Measurements from ENCODE around the gene RBL1. TPM values are rescaled to one million over a fixed set of nuclear protein-coding genes. Genes with fewer than 3 reads are reported as not detected.
"Not testable (repeated sequence)": the region's sequence is repeated elsewhere in the genome, so short reads cannot be mapped to it uniquely, and the experiment has no call there.

Gene RBL1
- total and polyA plus RNA-seq, 7 donors = 0.60 to 7.9 (median 3.6) TPM

GRCh38 chr20:37071481-37071911 lies 24.3 kb downstream of the RBL1 start:
- H3K4me1 ChIP-seq = peaks cover 0 to 7% (median 2%) of the 10 kb centered on the region in 4 donors
- no peak for DNase-seq
- H3K9me3 ChIP-seq = no peaks in the 10 kb centered on the region
- WGBS, 2 donors = 71 to 87% methylated on average over 4 of the region's 4 CpGs
- H3K36me3 ChIP-seq = peaks cover 0 to under 1% (median under 1%) of the 10 kb centered on the region in 4 donors
- intact Hi-C loops (cut with DNase I) = no loop called here
- H3K27ac ChIP-seq = no peak overlapping the region
- H3K4me3 ChIP-seq = no peak overlapping the region
- no peak for TF ChIP-seq POLR2A (IDR thresholded peaks at IDR 0.05)
- TF ChIP-seq POLR2AphosphoS5 (IDR thresholded peaks at IDR 0.05) = no peak
- TF ChIP-seq EP300 (IDR thresholded peaks at IDR 0.05) = no peak
- TF ChIP-seq, protein P1, sequence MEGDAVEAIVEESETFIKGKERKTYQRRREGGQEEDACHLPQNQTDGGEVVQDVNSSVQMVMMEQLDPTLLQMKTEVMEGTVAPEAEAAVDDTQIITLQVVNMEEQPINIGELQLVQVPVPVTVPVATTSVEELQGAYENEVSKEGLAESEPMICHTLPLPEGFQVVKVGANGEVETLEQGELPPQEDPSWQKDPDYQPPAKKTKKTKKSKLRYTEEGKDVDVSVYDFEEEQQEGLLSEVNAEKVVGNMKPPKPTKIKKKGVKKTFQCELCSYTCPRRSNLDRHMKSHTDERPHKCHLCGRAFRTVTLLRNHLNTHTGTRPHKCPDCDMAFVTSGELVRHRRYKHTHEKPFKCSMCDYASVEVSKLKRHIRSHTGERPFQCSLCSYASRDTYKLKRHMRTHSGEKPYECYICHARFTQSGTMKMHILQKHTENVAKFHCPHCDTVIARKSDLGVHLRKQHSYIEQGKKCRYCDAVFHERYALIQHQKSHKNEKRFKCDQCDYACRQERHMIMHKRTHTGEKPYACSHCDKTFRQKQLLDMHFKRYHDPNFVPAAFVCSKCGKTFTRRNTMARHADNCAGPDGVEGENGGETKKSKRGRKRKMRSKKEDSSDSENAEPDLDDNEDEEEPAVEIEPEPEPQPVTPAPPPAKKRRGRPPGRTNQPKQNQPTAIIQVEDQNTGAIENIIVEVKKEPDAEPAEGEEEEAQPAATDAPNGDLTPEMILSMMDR (IDR thresholded peaks at IDR 0.05) = no peak
- no peaks in the 10 kb centered on the region for H3K27me3 ChIP-seq

- H3K4me1 ChIP-seq; intact Hi-C loops (cut with DNase I); H3K27me3 ChIP-seq; H3K27ac ChIP-seq; DNase-seq; H3K9me3 ChIP-seq; H3K4me3 ChIP-seq: not testable (repeated sequence)
- peaks cover 0 to 17% (median 3%) of the 10 kb centered on the region in 4 donors for H3K36me3 ChIP-seq
- WGBS, 2 donors = 95% methylated on average over 18 to 21 of the region's 25 CpGs
Observed at GRCh38 chr20:37069563-37069962, 26.2 kb downstream of the RBL1 start.

GRCh38 chr20:37066168-37066567 lies 29.6 kb downstream of the RBL1 start:
- TF ChIP-seq POLR2AphosphoS5 (IDR thresholded peaks at IDR 0.05) = no peak
- no peak for TF ChIP-seq EP300 (IDR thresholded peaks at IDR 0.05)
- no peak for TF ChIP-seq POLR2A (IDR thresholded peaks at IDR 0.05)
- TF ChIP-seq, protein P1 (IDR thresholded peaks at IDR 0.05) = no peak
- Histone ChIP-seq H3K4me1 (no peaks in the 10 kb centered on the region), H3K4me3 (no peak overlapping the region), H3K27ac (no peak overlapping the region), H3K27me3 (no peaks in the 10 kb centered on the region), H3K9me3 (no peaks in the 10 kb centered on the region), H3K36me3 (peaks cover 0 to 18% (median 3%) of the 10 kb centered on the region in 4 donors)
- intact Hi-C loops (cut with DNase I) = no loop called here
- WGBS, 2 donors = 84 to 87% methylated on average over 2 of the region's 2 CpGs
- no peak for DNase-seq

GRCh38 chr20:37055276-37055675 lies 40.5 kb downstream of the RBL1 start:
- DNase-seq = no peak
- 93 to 96% methylated on average over 3 of the region's 3 CpGs for WGBS, 2 donors
- intact Hi-C loops (cut with DNase I) = no loop called here
- no peak for TF ChIP-seq EP300 (IDR thresholded peaks at IDR 0.05)
- no peak for TF ChIP-seq POLR2AphosphoS5 (IDR thresholded peaks at IDR 0.05)
- no peak for TF ChIP-seq POLR2A (IDR thresholded peaks at IDR 0.05)
- TF ChIP-seq, protein P1 (IDR thresholded peaks at IDR 0.05) = no peak
- Histone ChIP-seq H3K27ac (no peak overlapping the region), H3K36me3 (peaks cover 0 to 65% (median 4%) of the 10 kb centered on the region in 4 donors), H3K9me3 (no peaks in the 10 kb centered on the region), H3K27me3 (no peaks in the 10 kb centered on the region), H3K4me3 (no peak overlapping the region), H3K4me1 (no peaks in the 10 kb centered on the region)

DNA sequence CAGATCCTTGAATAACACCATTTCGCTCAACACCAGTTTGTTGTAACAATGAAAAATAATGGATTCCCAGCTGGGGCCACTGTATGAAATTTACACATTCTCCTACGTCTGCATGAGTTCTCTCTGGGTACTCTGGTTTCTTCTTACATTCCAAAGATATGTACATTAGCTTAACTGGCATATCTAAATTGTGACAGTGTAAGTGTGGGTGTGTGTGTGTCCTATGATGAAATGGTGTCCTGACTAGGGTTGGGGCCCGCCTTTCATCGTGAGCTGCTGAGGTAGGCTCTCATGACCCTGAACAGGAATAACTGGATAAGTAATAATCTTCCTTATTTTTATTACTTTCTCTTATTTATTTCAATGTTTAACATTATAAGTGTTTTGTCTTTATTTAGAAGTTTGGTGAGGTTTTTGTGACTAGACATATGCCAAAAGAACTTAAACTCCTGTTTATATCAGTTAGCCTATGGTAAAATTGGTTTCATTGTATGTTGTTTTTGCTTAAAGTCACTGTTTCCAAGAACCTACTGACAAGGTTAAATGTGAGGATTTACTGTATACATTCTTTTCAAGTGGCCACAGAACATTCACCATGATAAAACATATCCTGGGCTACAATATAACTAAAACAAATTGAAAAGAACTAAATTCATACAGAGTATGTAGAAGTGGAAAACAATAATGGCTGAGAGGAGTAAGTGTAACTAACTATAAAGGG lies 42.4 kb downstream of the RBL1 start:
- DNase-seq = no peak
- H3K9me3 ChIP-seq = no peaks in the 10 kb centered on the region
- no peak overlapping the region for H3K4me3 ChIP-seq
- intact Hi-C loops (cut with DNase I) = no loop called here
- H3K4me1 ChIP-seq = no peaks in the 10 kb centered on the region
- 95 to 98% methylated on average over 4 of the region's 4 CpGs for WGBS, 2 donors
- TF ChIP-seq EP300 (IDR thresholded peaks at IDR 0.05) (no peak), POLR2A (IDR thresholded peaks at IDR 0.05) (no peak), POLR2AphosphoS5 (IDR thresholded peaks at IDR 0.05) (no peak)
- TF ChIP-seq, protein P1 (IDR thresholded peaks at IDR 0.05) = no peak
- no peaks in the 10 kb centered on the region for H3K27me3 ChIP-seq
- no peak overlapping the region for H3K27ac ChIP-seq
- peaks cover 0 to 56% (median 4%) of the 10 kb centered on the region in 4 donors for H3K36me3 ChIP-seq
